Measurements from ENCODE around the gene TRMT10C. TPM values are rescaled to one million over a fixed set of nuclear protein-coding genes. Genes with fewer than 3 reads are reported as not detected.

Gene TRMT10C
- total RNA-seq, 1 donor from 2014 or later, result 28.8 TPM

Other genes starting within 250 kb of the TRMT10C start
- gene IMPG2, start 241.3 kb upstream of the TRMT10C start, total RNA-seq, result 0.31 TPM
- gene SENP7, start 48.7 kb upstream of the TRMT10C start, total RNA-seq, result 39.0 TPM
- 207 TPM for gene PCNP, start 12.3 kb downstream of the TRMT10C start, total RNA-seq
- 19.1 TPM for gene ZBTB11, start 115.3 kb downstream of the TRMT10C start, total RNA-seq
- gene RPL24, start 124.8 kb downstream of the TRMT10C start, total RNA-seq, result 1,195 TPM
- gene CEP97, start 162.7 kb downstream of the TRMT10C start, total RNA-seq, result 9.1 TPM
- 14.5 TPM for gene NXPE3, start 217.3 kb downstream of the TRMT10C start, total RNA-seq

All from ureter (tissue), 1 donor.